Dendritic cell treated with granulocyte-macrophage colony-stimulating factor and Interleukin-4, amounts not matched to agents 40 ng/mL and 50 ng/mL, for 4 days (primary cell): ENCODE data around the gene XCL1.
"Not testable (repeated sequence)": the region's sequence is repeated elsewhere in the genome, so short reads cannot be mapped to it uniquely, and the experiment has no call there.

ENCODE experiments used
- H3K27ac Mint-ChIP-seq: one replicate; pipeline ENCODE4 v1.8.0; 2022; ENCODE audit warnings: mild to moderate bottlenecking, mixed read lengths
- H3K27me3 Mint-ChIP-seq: one replicate; pipeline ENCODE4 v1.8.0; 2022; ENCODE audit warnings: mild to moderate bottlenecking, mixed read lengths
- H3K36me3 Mint-ChIP-seq: one replicate; pipeline ENCODE4 v1.8.0; 2022; ENCODE audit warnings: low read depth, mixed read lengths
- H3K4me1 Mint-ChIP-seq: one replicate; pipeline ENCODE4 v1.8.0; 2022; ENCODE audit warnings: low read depth, mixed read lengths
- H3K4me3 Mint-ChIP-seq: one replicate; pipeline ENCODE4 v1.8.0; 2022; ENCODE audit warnings: mild to moderate bottlenecking, moderate library complexity, mixed read lengths
- H3K9me3 Mint-ChIP-seq: one replicate; pipeline ENCODE4 v1.8.0; 2022; ENCODE audit warnings: mixed read lengths
- intact Hi-C: fragments of 100-400 bp; cut with micrococcal nuclease; formaldehyde crosslinking; loops from one replicate; pipeline ENCODE4 v1.15.0; 2022

XCL1 gene

GRCh38 chr1:168576245-168576688 lies at the start of gene XCL1:
TSS of gene XCL1 (plus strand) at chr1:168576605. CDS start at chr1:168576638, 33 bp downstream.
- H3K27ac Mint-ChIP-seq, H3K4me1 Mint-ChIP-seq, H3K4me3 Mint-ChIP-seq, intact Hi-C loops, H3K36me3 Mint-ChIP-seq, H3K9me3 Mint-ChIP-seq, H3K27me3 Mint-ChIP-seq: not testable (repeated sequence)

GRCh38 chr1:168529518-168529917 lies 46.9 kb upstream of the XCL1 start:
- H3K4me1 Mint-ChIP-seq, result peaks cover 8% of the 10 kb centered on the region
- no peak overlapping the region for H3K27ac Mint-ChIP-seq
- H3K4me3 Mint-ChIP-seq, result no peak overlapping the region
- intact Hi-C loops, result no loop called here
- H3K27me3 Mint-ChIP-seq, result no peaks in the 10 kb centered on the region
- H3K9me3 Mint-ChIP-seq, result peaks cover 2% of the 10 kb centered on the region
- H3K36me3 Mint-ChIP-seq, result peaks cover under 1% of the 10 kb centered on the region

GRCh38 chr1:168531615-168532345 lies 44.6 kb upstream of the XCL1 start:
- peaks cover 26% of the 10 kb centered on the region for H3K4me1 Mint-ChIP-seq
- no peaks in the 10 kb centered on the region for H3K9me3 Mint-ChIP-seq
- no peaks in the 10 kb centered on the region for H3K27me3 Mint-ChIP-seq
- no peak overlapping the region for H3K4me3 Mint-ChIP-seq
- no peaks in the 10 kb centered on the region for H3K36me3 Mint-ChIP-seq
- no peak overlapping the region for H3K27ac Mint-ChIP-seq
- intact Hi-C loops, result no loop called here

GRCh38 chr1:168535536-168535935 lies 40.9 kb upstream of the XCL1 start:
- no peaks in the 10 kb centered on the region for H3K36me3 Mint-ChIP-seq
- peaks cover 38% of the 10 kb centered on the region for H3K4me1 Mint-ChIP-seq
- H3K27ac Mint-ChIP-seq, result no peak overlapping the region
- H3K4me3 Mint-ChIP-seq, result no peak overlapping the region
- intact Hi-C loops, result no loop called here
- H3K27me3 Mint-ChIP-seq, result no peaks in the 10 kb centered on the region
- peaks cover 8% of the 10 kb centered on the region for H3K9me3 Mint-ChIP-seq

- H3K36me3 Mint-ChIP-seq, intact Hi-C loops, H3K4me3 Mint-ChIP-seq, H3K27me3 Mint-ChIP-seq, H3K27ac Mint-ChIP-seq, H3K9me3 Mint-ChIP-seq: not testable (repeated sequence)
- H3K4me1 Mint-ChIP-seq, result peaks cover 23% of the 10 kb centered on the region
Observed at GRCh38 chr1:168540798-168541197, 35.6 kb upstream of the XCL1 start.

- H3K9me3 Mint-ChIP-seq, H3K27me3 Mint-ChIP-seq, H3K27ac Mint-ChIP-seq, intact Hi-C loops, H3K36me3 Mint-ChIP-seq, H3K4me3 Mint-ChIP-seq: not testable (repeated sequence)
- peaks cover 10% of the 10 kb centered on the region for H3K4me1 Mint-ChIP-seq
Observed at GRCh38 chr1:168542978-168543377, 33.4 kb upstream of the XCL1 start.

- H3K36me3 Mint-ChIP-seq, intact Hi-C loops, H3K9me3 Mint-ChIP-seq, H3K27ac Mint-ChIP-seq, H3K27me3 Mint-ChIP-seq, H3K4me1 Mint-ChIP-seq, H3K4me3 Mint-ChIP-seq: not testable (repeated sequence)
Observed at GRCh38 chr1:168543840-168544498, 32.4 kb upstream of the XCL1 start, which contains the start of gene XCL2. TSS of gene XCL2 (minus strand) at chr1:168543997. CDS start at chr1:168543964, 33 bp downstream.

GRCh38 chr1:168545678-168546552 lies 30.5 kb upstream of the XCL1 start:
- H3K36me3 Mint-ChIP-seq, intact Hi-C loops, H3K9me3 Mint-ChIP-seq: not testable (repeated sequence)

GRCh38 chr1:168546553-168546895 lies 29.9 kb upstream of the XCL1 start:
- H3K27ac Mint-ChIP-seq, H3K9me3 Mint-ChIP-seq, intact Hi-C loops, H3K36me3 Mint-ChIP-seq, H3K27me3 Mint-ChIP-seq, H3K4me3 Mint-ChIP-seq, H3K4me1 Mint-ChIP-seq: not testable (repeated sequence)

More at GRCh38 chr1:168545678-168546552, 30.5 kb upstream of the XCL1 start:
- not testable (repeated sequence) for H3K27me3 Mint-ChIP-seq, H3K4me3 Mint-ChIP-seq, H3K4me1 Mint-ChIP-seq, H3K27ac Mint-ChIP-seq

- no peaks in the 10 kb centered on the region for H3K36me3 Mint-ChIP-seq
- no peaks in the 10 kb centered on the region for H3K9me3 Mint-ChIP-seq
- H3K4me3 Mint-ChIP-seq, result no peak overlapping the region
- no peaks in the 10 kb centered on the region for H3K27me3 Mint-ChIP-seq
- H3K27ac Mint-ChIP-seq, result no peak overlapping the region
- intact Hi-C loops, result no loop called here
- peaks cover 22% of the 10 kb centered on the region for H3K4me1 Mint-ChIP-seq
Observed at GRCh38 chr1:168550971-168551370, 25.4 kb upstream of the XCL1 start.

GRCh38 chr1:168551688-168552087 lies 24.7 kb upstream of the XCL1 start:
- Mint-ChIP-seq H3K27ac (no peak overlapping the region), H3K27me3 (no peaks in the 10 kb centered on the region), H3K36me3 (no peaks in the 10 kb centered on the region), H3K9me3 (no peaks in the 10 kb centered on the region), H3K4me3 (no peak overlapping the region), H3K4me1 (peaks cover 25% of the 10 kb centered on the region)
- intact Hi-C loops, result no loop called here

GRCh38 chr1:168552961-168553360 lies 23.4 kb upstream of the XCL1 start:
- peaks cover 30% of the 10 kb centered on the region for H3K4me1 Mint-ChIP-seq
- intact Hi-C loops, result no loop called here

GRCh38 chr1:168553680-168554553 lies 22.5 kb upstream of the XCL1 start:
- no peaks in the 10 kb centered on the region for H3K27me3 Mint-ChIP-seq
- H3K27ac Mint-ChIP-seq, result no peak overlapping the region
- intact Hi-C loops, result no loop called here
- H3K4me1 Mint-ChIP-seq, result peaks cover 30% of the 10 kb centered on the region
- no peaks in the 10 kb centered on the region for H3K36me3 Mint-ChIP-seq
- H3K9me3 Mint-ChIP-seq, result no peaks in the 10 kb centered on the region
- no peak overlapping the region for H3K4me3 Mint-ChIP-seq

More at GRCh38 chr1:168552961-168553360, 23.4 kb upstream of the XCL1 start:
- Mint-ChIP-seq H3K4me3 (no peak overlapping the region), H3K27ac (no peak overlapping the region), H3K9me3 (no peaks in the 10 kb centered on the region), H3K27me3 (no peaks in the 10 kb centered on the region), H3K36me3 (no peaks in the 10 kb centered on the region)
